H1 (cell line): ENCODE data around the gene SPRED1. TPM values are rescaled to one million over a fixed set of nuclear protein-coding genes. Genes with fewer than 3 reads are reported as not detected.

ENCODE experiments used
- CTCF ChIA-PET: fragments of 300-600 bp; sonication (Branson Sonifier 250); formaldehyde crosslinking; loops from one replicate; lab custom pipeline; 2021; ENCODE audit not compliant: partially characterized antibody; lab: Charles Lee
- POLR2A ChIA-PET: fragments of 300-600 bp; sonication (Branson Sonifier 250); formaldehyde crosslinking; loops from one replicate; lab custom pipeline; 2021; ENCODE audit warnings: inconsistent platforms; ENCODE audit not compliant: partially characterized antibody; lab: Charles Lee
- DNase-seq, 2 experiments: peaks; one replicate each; pipeline versions ENCODE4 v3.0.0 to v3.0.0-alpha.2; 2010 to 2022; ENCODE audit warnings: low spot score in 2 of 2, low read depth in 1 of 2, mixed read lengths in 1 of 2
- FAIRE-seq: peaks from 2 replicates; lab custom pipeline; 2011; peaks lifted over from hg19 to GRCh38; lab: Jason Lieb, UNC
- H2AFZ ChIP-seq: 2 replicates; pipeline ENCODE4 v1.8.1; 2012; ENCODE audit warnings: low read length, inconsistent platforms
- H2AK5ac ChIP-seq: 2 replicates; pipeline ENCODE4 v1.6.1; 2013; ENCODE audit warnings: low read depth, low read length
- H2BK120ac ChIP-seq: replicated peaks from 2 replicates; pipeline ENCODE3; 2013; ENCODE audit warnings: low read depth, low read length, inconsistent platforms
- H2BK12ac ChIP-seq: 2 replicates; pipeline ENCODE4 v1.6.1; 2013; ENCODE audit warnings: low read depth, low read length
- H2BK15ac ChIP-seq: 2 replicates; pipeline ENCODE4 v1.6.1; 2013; ENCODE audit warnings: low read length
- H2BK20ac ChIP-seq: 2 replicates; pipeline ENCODE4 v1.6.1; 2013; ENCODE audit warnings: low read length
- H2BK5ac ChIP-seq: 2 replicates; pipeline ENCODE4 v1.6.1; 2013; ENCODE audit warnings: low read depth, low read length
- H3K14ac ChIP-seq: 2 replicates; pipeline ENCODE4 v1.6.1; 2013; ENCODE audit warnings: inconsistent platforms; ENCODE audit not compliant: insufficient read length
- H3K18ac ChIP-seq: 2 replicates; pipeline ENCODE4 v1.6.1; 2013; ENCODE audit warnings: low read length; ENCODE audit errors: extremely low read depth
- H3K23ac ChIP-seq: 2 replicates; pipeline ENCODE4 v1.6.1; 2013; ENCODE audit warnings: inconsistent platforms; ENCODE audit not compliant: insufficient read length
- H3K23me2 ChIP-seq: 2 replicates; pipeline ENCODE4 v1.6.1; 2013; ENCODE audit warnings: low read depth, low read length
- H3K27ac ChIP-seq: 2 replicates; pipeline ENCODE4 v1.6.1; 2011; ENCODE audit warnings: low read depth, low read length, inconsistent platforms
- H3K27me3 ChIP-seq, 4 experiments: replicated peaks in 1 of 4; 1 replicate in 1 of 4; 2 replicates in 3 of 4; pipeline versions ENCODE4 v1.6.1 to v1.8.1; 2011 to 2013; ENCODE audit warnings: low read length in 3 of 4, mild to moderate bottlenecking in 3 of 4, inconsistent platforms in 2 of 4, mixed read lengths in 2 of 4, moderate library complexity in 1 of 4; ENCODE audit not compliant: control insufficient read depth in 3 of 4, insufficient read depth in 3 of 4; ENCODE audit errors: extremely low read depth in 1 of 4
- H3K36me3 ChIP-seq, 4 experiments: 2 replicates each; pipeline versions ENCODE4 v1.6.1 to v1.8.1; 2011 to 2013; ENCODE audit warnings: mild to moderate bottlenecking in 4 of 4, low read length in 3 of 4, moderate library complexity in 2 of 4, control low read depth in 1 of 4, inconsistent platforms in 1 of 4; ENCODE audit not compliant: insufficient read depth in 4 of 4, control insufficient read depth in 2 of 4
- H3K4ac ChIP-seq: replicated peaks from 2 replicates; pipeline ENCODE3; 2013; ENCODE audit warnings: low read length, low read depth, mixed read lengths, inconsistent platforms; ENCODE audit not compliant: insufficient read length
- H3K4me1 ChIP-seq, 4 experiments: replicated peaks in 1 of 4; 1 replicate in 1 of 4; 2 replicates in 3 of 4; pipeline versions ENCODE4 v1.6.1 to v1.8.1; 2011 to 2013; ENCODE audit warnings: low read length in 3 of 4, inconsistent platforms in 2 of 4, mixed read lengths in 1 of 4; ENCODE audit not compliant: insufficient read depth in 4 of 4, control insufficient read depth in 3 of 4
- H3K4me2 ChIP-seq, 2 experiments: 2 replicates each; pipeline versions ENCODE4 v1.6.1 to v1.8.1; 2011 to 2013; ENCODE audit warnings: low read depth in 2 of 2, low read length in 2 of 2, control low read depth in 1 of 2, inconsistent platforms in 1 of 2, mild to moderate bottlenecking in 1 of 2; ENCODE audit not compliant: insufficient read depth in 1 of 2
- H3K4me3 ChIP-seq, 4 experiments: fragments of 200-600, 300-600 bp in 1 of 4; sonication (generic), shearing (Covaris generic), sonication (Bioruptor Twin) in 1 of 4; 2 replicates each; pipeline versions ENCODE4 v1.5.1 to v1.8.1; 2011 to 2016; ENCODE audit warnings: low read length in 4 of 4, low read depth in 3 of 4, control low read depth in 2 of 4, inconsistent platforms in 2 of 4, mild to moderate bottlenecking in 2 of 4, mixed read lengths in 1 of 4, moderate library complexity in 1 of 4; ENCODE audit not compliant: insufficient read depth in 2 of 4; ENCODE audit errors: extremely low read depth in 1 of 4
- H3K56ac ChIP-seq: replicated peaks from 2 replicates; pipeline ENCODE3; 2013; ENCODE audit warnings: low read depth, mild to moderate bottlenecking, mixed read lengths, low read length, inconsistent platforms; ENCODE audit not compliant: insufficient read length
- H3K79me1 ChIP-seq: 2 replicates; pipeline ENCODE4 v1.6.1; 2013; ENCODE audit warnings: low read depth, low read length, control low read depth
- H3K79me2 ChIP-seq, 2 experiments: 2 replicates each; pipeline versions ENCODE4 v1.6.1 to v1.8.1; 2012 to 2013; ENCODE audit warnings: low read length in 2 of 2, mild to moderate bottlenecking in 2 of 2, inconsistent platforms in 1 of 2; ENCODE audit not compliant: insufficient read depth in 2 of 2, control insufficient read depth in 1 of 2
- H3K9ac ChIP-seq, 4 experiments: replicated peaks in 1 of 4; 1 replicate in 1 of 4; 2 replicates in 3 of 4; pipeline versions ENCODE4 v1.6.1 to v1.8.1; 2011 to 2013; ENCODE audit warnings: low read depth in 3 of 4, low read length in 3 of 4, control low read depth in 2 of 4, mild to moderate bottlenecking in 2 of 4, moderate library complexity in 2 of 4, inconsistent platforms in 1 of 4; ENCODE audit errors: extremely low read depth in 1 of 4
- H3K9me3 ChIP-seq, 2 experiments: 2 replicates each; pipeline versions ENCODE4 v1.6.1 to v1.8.1; 2012 to 2013; ENCODE audit warnings: mild to moderate bottlenecking in 2 of 2, moderate library complexity in 2 of 2, control low read depth in 1 of 2, inconsistent platforms in 1 of 2, low read depth in 1 of 2, low read length in 1 of 2, mixed read lengths in 1 of 2; ENCODE audit not compliant: insufficient read depth in 2 of 2
- H4K20me1 ChIP-seq, 2 experiments: replicated peaks in 1 of 2; 2 replicates each; pipeline versions ENCODE3 to v1.8.1; 2011 to 2013; ENCODE audit warnings: inconsistent platforms in 2 of 2, low read length in 2 of 2, mild to moderate bottlenecking in 1 of 2; ENCODE audit not compliant: insufficient read depth in 2 of 2, control insufficient read depth in 1 of 2
- H4K5ac ChIP-seq: 2 replicates; pipeline ENCODE4 v1.6.1; 2013; ENCODE audit warnings: low read length, low read depth, mixed read lengths, inconsistent platforms; ENCODE audit not compliant: insufficient read length
- H4K8ac ChIP-seq: 2 replicates; pipeline ENCODE4 v1.8.0; 2013; ENCODE audit warnings: mild to moderate bottlenecking, moderate library complexity, low read length, inconsistent platforms; ENCODE audit not compliant: insufficient read depth; ENCODE audit errors: extremely low read depth
- H4K91ac ChIP-seq: replicated peaks from 2 replicates; pipeline ENCODE3; 2013; ENCODE audit warnings: low read length, mixed read lengths, inconsistent platforms; ENCODE audit not compliant: insufficient read length
- NANOG ChIP-seq: IDR thresholded peaks from 2 replicates; pipeline ENCODE4 v1.6.1; 2011; ENCODE audit warnings: low read length, low read depth, mild to moderate bottlenecking, inconsistent platforms; ENCODE audit not compliant: insufficient read depth, poor library complexity, severe bottlenecking
- PHF8 ChIP-seq: fragments of 200-600 bp; sonication (generic); conservative IDR thresholded peaks from 2 replicates; pipeline ENCODE4 v1.7.1; 2012; ENCODE audit warnings: low read depth, mild to moderate bottlenecking, inconsistent platforms, low read length, moderate library complexity
- TEAD4 ChIP-seq: IDR thresholded peaks from 2 replicates; pipeline ENCODE4 v1.6.1; 2012; ENCODE audit warnings: low read depth, low read length, inconsistent platforms, mixed read lengths
- WGBS, 2 experiments: shearing (Covaris generic) in 1 of 2; methylation state at CpG; one replicate each; pipeline versions ENCODE4 v1.1.6 to v1.1.7; 2013 to 2015; ENCODE audit warnings: low lambda C conversion rate in 2 of 2, mixed read lengths in 2 of 2, inconsistent platforms in 1 of 2, low coverage in 1 of 2, missing lambda C conversion rate in 1 of 2; ENCODE audit not compliant: insufficient replicate concordance in 2 of 2, insufficient coverage in 1 of 2, insufficient read length in 1 of 2; ENCODE audit errors: extremely low coverage in 1 of 2, missing lambda C conversion rate in 1 of 2; 5-methylcytosine and 5-hydroxymethylcytosine counted together
- polyA plus RNA-seq, 7 experiments: library from polyadenylated mRNA; depleted of rRNA in 3 of 7; stranded (reverse) in 5 of 7; unstranded in 2 of 7; fragments of >200 nt in 5 of 7; fragments of 200-250 nt in 2 of 7; gene quantifications; 1 replicate in 5 of 7; 2 replicates in 1 of 7; 4 replicates in 1 of 7; pipeline versions ENCODE4 v1.2.1 to v1.2.3, GENCODE V29; 2011 to 2013; ENCODE audit warnings: missing spikeins in 2 of 7, mixed read lengths in 2 of 7
- total RNA-seq: library from RNA; stranded (reverse); fragmentation: NEBNext Ultra II Directional; extraction: Animal tissue kit (Norgen Biotek cat#: 25700); gene quantifications from 2 replicates; pipeline ENCODE4 v1.2.1, GENCODE V29; 2021

The SPRED1 gene
- total and polyA plus RNA-seq, 2 of the 8 experiments (the other 6 are each of a cell fraction or from before 2014, with no cell fraction given): 5.5 to 30.3 TPM

GRCh38 chr15:38335116-38335515 lies 82.5 kb downstream of the SPRED1 start:
- 0% methylated on average over 1 of the region's 1 CpG; no CpG with 5 or more reads in 1 of the 2 experiments for WGBS, 2 experiments
- Histone ChIP-seq H3K9ac (no peak overlapping the region), H3K14ac (no peak overlapping the region)
- TF ChIP-seq PHF8 (no peak), NANOG (no peak), TEAD4 (no peak)
- TF ChIP-seq, all 59 proteins: peak for 0
- H4K5ac ChIP-seq: no peak overlapping the region
- no peak overlapping the region for H2BK12ac ChIP-seq
- no peak for FAIRE-seq
- no peak overlapping the region for H2AK5ac ChIP-seq
- H3K18ac ChIP-seq: no peak overlapping the region
- no peak overlapping the region for H2BK5ac ChIP-seq
- H2AFZ ChIP-seq: no peak overlapping the region
- H4K20me1 ChIP-seq: no peaks in the 10 kb centered on the region
- CTCF ChIA-PET: interaction anchor here (1.1 to 1.6 kb wide), 2 partner anchors 105 to 331 kb away, joined by 3 read pairs; no protein-coding TSS in a partner anchor
- H3K79me2 ChIP-seq: no peaks in the 10 kb centered on the region
- H3K4me1 ChIP-seq: no peaks in the 10 kb centered on the region
- no peak overlapping the region for H4K8ac ChIP-seq
- H3K36me3 ChIP-seq: peaks cover 0 to 5% (median 0%) of the 10 kb centered on the region in 4 experiments; a peak in 2 of 8 replicates
- no peak overlapping the region for H3K4me2 ChIP-seq
- H3K56ac ChIP-seq: no peak overlapping the region
- POLR2A ChIA-PET: interaction anchor here (0.6 kb wide), 1 partner anchor 240 kb away, joined by 3 read pairs; no protein-coding TSS in a partner anchor
- no peak overlapping the region for H3K4ac ChIP-seq
- H4K91ac ChIP-seq: no peak overlapping the region
- H3K4me3 ChIP-seq: no peak overlapping the region
- no peak overlapping the region for H2BK120ac ChIP-seq
- no peaks in the 10 kb centered on the region for H3K9me3 ChIP-seq
- H3K27me3 ChIP-seq: no peaks in the 10 kb centered on the region
- H3K23ac ChIP-seq: no peak overlapping the region
- no peak overlapping the region for H3K27ac ChIP-seq
- DNase-seq: no peak
- no peak overlapping the region for H2BK20ac ChIP-seq
- H3K23me2 ChIP-seq: no peaks in the 10 kb centered on the region
- no peak overlapping the region for H2BK15ac ChIP-seq
- no peaks in the 10 kb centered on the region for H3K79me1 ChIP-seq
